ENCODE data around the gene STN1. TPM values are rescaled to one million over a fixed set of nuclear protein-coding genes. Genes with fewer than 3 reads are reported as not detected.

STN1 gene
- total RNA-seq, 2 donors from 2014 or later: 16.6 to 18.3 TPM

DNA sequence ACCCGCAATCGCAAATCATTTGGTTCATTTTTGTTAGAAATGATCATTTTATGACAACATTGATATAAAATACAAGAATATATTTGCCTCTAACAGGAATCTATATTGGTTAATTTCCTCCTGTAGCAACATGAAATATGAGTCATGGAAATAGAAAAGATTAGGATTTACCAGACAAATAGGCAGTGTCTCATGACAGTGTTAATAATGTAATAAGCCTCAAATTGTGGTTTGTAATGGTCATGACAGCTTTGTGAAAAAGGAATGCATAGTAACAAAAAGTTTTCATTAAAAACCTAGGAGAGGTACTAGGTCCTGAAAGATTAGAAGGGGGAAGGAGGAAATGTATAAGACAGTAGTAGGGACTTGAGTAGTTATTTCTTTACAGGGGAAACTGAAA lies 41.0 kb upstream of the STN1 start:
- no peak overlapping the region for H3K4me3 ChIP-seq
- H3K27ac ChIP-seq: no peak overlapping the region
- no peaks in the 10 kb centered on the region for H3K27me3 ChIP-seq
- H3K36me3 ChIP-seq: no peaks in the 10 kb centered on the region
- no peaks in the 10 kb centered on the region for H3K4me1 ChIP-seq
- no peaks in the 10 kb centered on the region for H3K9me3 ChIP-seq
- intact Hi-C loops (cut with DNase I): no loop called here
- no peak overlapping the region for H3K9ac ChIP-seq (ENCODE audit: low read depth in 2 of 2, low read length in 2 of 2)
- TF ChIP-seq, protein P1, sequence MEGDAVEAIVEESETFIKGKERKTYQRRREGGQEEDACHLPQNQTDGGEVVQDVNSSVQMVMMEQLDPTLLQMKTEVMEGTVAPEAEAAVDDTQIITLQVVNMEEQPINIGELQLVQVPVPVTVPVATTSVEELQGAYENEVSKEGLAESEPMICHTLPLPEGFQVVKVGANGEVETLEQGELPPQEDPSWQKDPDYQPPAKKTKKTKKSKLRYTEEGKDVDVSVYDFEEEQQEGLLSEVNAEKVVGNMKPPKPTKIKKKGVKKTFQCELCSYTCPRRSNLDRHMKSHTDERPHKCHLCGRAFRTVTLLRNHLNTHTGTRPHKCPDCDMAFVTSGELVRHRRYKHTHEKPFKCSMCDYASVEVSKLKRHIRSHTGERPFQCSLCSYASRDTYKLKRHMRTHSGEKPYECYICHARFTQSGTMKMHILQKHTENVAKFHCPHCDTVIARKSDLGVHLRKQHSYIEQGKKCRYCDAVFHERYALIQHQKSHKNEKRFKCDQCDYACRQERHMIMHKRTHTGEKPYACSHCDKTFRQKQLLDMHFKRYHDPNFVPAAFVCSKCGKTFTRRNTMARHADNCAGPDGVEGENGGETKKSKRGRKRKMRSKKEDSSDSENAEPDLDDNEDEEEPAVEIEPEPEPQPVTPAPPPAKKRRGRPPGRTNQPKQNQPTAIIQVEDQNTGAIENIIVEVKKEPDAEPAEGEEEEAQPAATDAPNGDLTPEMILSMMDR (IDR thresholded peaks at IDR 0.05): no peak
- no peak for DNase-seq

DNA sequence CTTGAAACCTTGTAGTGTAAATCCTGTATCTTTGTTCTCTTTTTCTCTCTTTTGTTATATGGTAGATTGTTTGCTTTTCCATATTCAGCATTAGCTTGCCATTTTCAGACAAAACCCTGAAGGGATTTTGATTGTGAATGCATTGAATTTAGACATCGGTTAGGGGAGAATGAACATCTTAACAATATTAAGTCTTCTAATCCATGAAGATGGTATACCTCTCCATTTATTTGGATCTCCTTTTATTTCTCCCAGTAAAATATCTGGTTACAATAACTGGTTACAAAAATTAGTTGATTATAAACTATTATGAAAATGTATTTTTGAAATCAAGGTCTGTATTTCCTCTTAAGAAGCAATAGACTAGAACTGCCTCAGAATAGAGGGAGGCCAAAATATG lies 36.6 kb upstream of the STN1 start:
- H3K9ac ChIP-seq (ENCODE audit: low read depth in 2 of 2, low read length in 2 of 2): no peak overlapping the region
- H3K9me3 ChIP-seq: no peaks in the 10 kb centered on the region
- DNase-seq: no peak
- H3K27me3 ChIP-seq: no peaks in the 10 kb centered on the region
- no peak overlapping the region for H3K4me3 ChIP-seq
- H3K4me1 ChIP-seq: no peaks in the 10 kb centered on the region
- no peak overlapping the region for H3K27ac ChIP-seq
- H3K36me3 ChIP-seq: no peaks in the 10 kb centered on the region
- TF ChIP-seq, protein P1 (IDR thresholded peaks at IDR 0.05): no peak
- intact Hi-C loops (cut with DNase I): no loop called here

DNA sequence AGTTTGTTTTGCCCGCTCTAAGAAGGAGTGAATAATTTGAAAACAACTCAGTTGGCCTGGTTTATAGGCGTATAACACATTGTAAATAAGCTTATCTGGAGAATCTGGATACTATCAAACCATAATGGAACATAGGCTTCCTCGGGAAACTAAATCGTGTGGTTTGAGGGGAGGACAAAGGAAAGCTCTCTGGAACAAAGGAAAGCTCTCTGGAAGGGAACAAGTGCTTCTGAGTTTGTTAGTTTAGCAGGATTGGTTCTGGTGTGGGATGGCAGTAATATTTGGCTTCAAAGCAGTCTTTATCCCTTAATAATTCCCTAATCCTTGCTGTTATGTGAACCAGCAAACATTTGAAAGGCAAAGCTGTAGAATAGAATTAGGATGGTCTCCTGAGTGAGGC lies 34.0 kb upstream of the STN1 start:
- Histone ChIP-seq H3K36me3 (no peaks in the 10 kb centered on the region), H3K9me3 (no peaks in the 10 kb centered on the region), H3K27me3 (no peaks in the 10 kb centered on the region), H3K4me3 (no peak overlapping the region), H3K9ac (ENCODE audit: low read depth in 2 of 2, low read length in 2 of 2) (no peak overlapping the region), H3K4me1 (no peaks in the 10 kb centered on the region), H3K27ac (no peak overlapping the region)
- intact Hi-C loops (cut with DNase I): no loop called here
- TF ChIP-seq, protein P1 (IDR thresholded peaks at IDR 0.05): no peak
- DNase-seq: no peak

DNA sequence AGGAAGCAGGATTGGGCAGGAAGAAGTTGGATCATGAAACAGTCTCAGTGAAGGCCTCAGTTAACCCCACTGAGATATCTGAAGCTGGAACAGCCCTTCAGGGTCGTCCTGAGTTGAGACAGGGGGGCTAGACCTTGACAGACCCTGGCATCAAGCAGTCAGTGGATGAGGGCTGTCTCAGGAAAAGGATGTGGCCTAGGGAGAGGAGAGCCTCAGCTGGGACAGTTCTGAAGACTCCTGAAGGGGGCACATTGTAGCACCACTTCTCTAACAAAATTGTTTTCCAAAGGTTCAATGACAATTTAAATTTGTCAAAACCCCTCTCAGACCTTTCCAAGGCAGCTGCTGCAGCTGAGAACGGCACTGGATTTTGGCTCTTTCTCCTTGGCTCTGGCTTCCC lies 33.2 kb upstream of the STN1 start:
- TF ChIP-seq, protein P1 (IDR thresholded peaks at IDR 0.05): no peak
- H3K9ac ChIP-seq (ENCODE audit: low read depth in 2 of 2, low read length in 2 of 2): no peak overlapping the region
- no peaks in the 10 kb centered on the region for H3K36me3 ChIP-seq
- H3K9me3 ChIP-seq: no peaks in the 10 kb centered on the region
- no peak overlapping the region for H3K27ac ChIP-seq
- intact Hi-C loops (cut with DNase I): no loop called here
- no peaks in the 10 kb centered on the region for H3K4me1 ChIP-seq
- no peak overlapping the region for H3K4me3 ChIP-seq
- DNase-seq: no peak
- H3K27me3 ChIP-seq: no peaks in the 10 kb centered on the region

DNA sequence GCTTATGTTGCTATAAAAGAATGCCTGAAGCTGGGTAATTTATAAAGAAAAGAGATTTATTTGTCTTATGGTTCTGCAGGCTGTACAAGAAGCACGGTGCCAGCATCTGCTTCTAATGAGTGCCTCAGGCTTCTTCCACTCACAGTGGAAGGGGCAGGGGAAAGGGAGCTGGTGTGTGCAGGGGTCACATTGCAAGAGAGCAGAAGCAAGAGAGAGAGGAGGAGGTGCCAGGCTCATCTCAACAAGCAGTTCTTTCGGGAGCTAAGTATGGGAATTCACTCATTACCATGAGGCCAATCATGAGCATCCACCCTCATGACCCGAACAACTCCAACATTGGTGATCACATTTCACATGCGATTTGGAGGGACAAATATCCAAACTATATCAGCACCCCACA lies 31.7 kb upstream of the STN1 start:
- Histone ChIP-seq H3K9ac (ENCODE audit: low read depth in 2 of 2, low read length in 2 of 2) (no peak overlapping the region), H3K9me3 (no peaks in the 10 kb centered on the region), H3K27ac (no peak overlapping the region), H3K36me3 (no peaks in the 10 kb centered on the region), H3K4me3 (no peak overlapping the region), H3K27me3 (no peaks in the 10 kb centered on the region), H3K4me1 (no peaks in the 10 kb centered on the region)
- TF ChIP-seq, protein P1 (IDR thresholded peaks at IDR 0.05): no peak
- intact Hi-C loops (cut with DNase I): no loop called here
- DNase-seq: no peak

Measured in colonic mucosa (tissue), 4 donors.